Sigmoid colon (tissue), 4 donors: ENCODE results near the gene GLIS1.

Source experiments
- CTCF ChIP-seq, 4 experiments: fragments of 450-650 bp in 3 of 4; fragments of 200-600 bp in 1 of 4; IDR thresholded peaks; one replicate each; pipeline ENCODE4 v1.5.1; 2016 to 2019; ENCODE audit warnings: antibody characterized with exemption in 4 of 4, mild to moderate bottlenecking in 3 of 4, moderate library complexity in 2 of 4
- EP300 ChIP-seq, 4 donors: sonication (generic); formaldehyde crosslinking; IDR thresholded peaks; one replicate each; pipeline ENCODE4 v1.6.1; 2017; ENCODE audit warnings: antibody characterized with exemption in 4 of 4
- POLR2A ChIP-seq, 2 donors: fragments of 450-650 bp; IDR thresholded peaks; one replicate each; pipeline ENCODE4 v1.6.1; 2016; ENCODE audit warnings: antibody characterized with exemption in 2 of 2, mild to moderate bottlenecking in 2 of 2, moderate library complexity in 2 of 2
- POLR2AphosphoS5 ChIP-seq, 4 donors: sonication (generic); formaldehyde crosslinking; IDR thresholded peaks; one replicate each; pipeline ENCODE4 v1.6.1; 2017; ENCODE audit warnings: antibody characterized with exemption in 4 of 4

DNA sequence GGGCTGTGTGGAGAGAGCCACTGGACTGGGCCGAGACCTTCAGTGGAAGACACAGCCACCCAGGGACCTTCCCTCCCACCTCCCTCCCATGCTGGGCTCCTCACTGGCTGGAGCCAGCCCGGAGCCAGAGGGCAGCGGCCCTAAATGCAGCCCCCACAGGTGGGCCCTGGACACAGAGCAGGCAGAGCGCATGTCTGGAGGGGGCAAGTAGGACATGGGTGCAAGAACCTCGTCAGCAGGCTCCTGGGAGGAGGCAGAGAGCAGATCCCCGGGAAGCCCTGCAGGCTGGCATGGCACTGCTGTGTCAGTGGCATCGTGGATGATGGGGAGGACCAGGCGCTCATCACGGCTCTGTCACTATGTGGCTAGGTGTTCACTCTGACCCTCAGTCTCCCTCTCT is 234.1 kb downstream of the GLIS1 start:
- TF ChIP-seq POLR2A (IDR thresholded peaks at IDR 0.05): no peak
- TF ChIP-seq CTCF (IDR thresholded peaks at IDR 0.05): no peak
- TF ChIP-seq POLR2AphosphoS5 (IDR thresholded peaks at IDR 0.05): no peak
- TF ChIP-seq EP300 (IDR thresholded peaks at IDR 0.05): no peak
